Stimulated activated CD8-positive, alpha-beta memory T cell treated with anti-CD3 and anti-CD28 coated beads, Interleukin-12 subunit alpha, Interleukin-12 subunit beta, amount 100 ng/mL, for 4 hours (primary cell): ENCODE measurements around the gene KLHL30.
"Not testable (repeated sequence)": the region's sequence is repeated elsewhere in the genome, so short reads cannot be mapped to it uniquely, and the experiment has no call there.

Source experiments
- DNase-seq: peaks from one replicate; pipeline ENCODE4 v3.0.0-alpha.2; 2020; ENCODE audit warnings: low read depth

KLHL30 gene

GRCh38 chr2:238163481-238164198, 25.2 kb downstream of the KLHL30 start:
- no peak for DNase-seq

GRCh38 chr2:238164906-238165287, 26.4 kb downstream of the KLHL30 start:
- DNase-seq, result no peak

GRCh38 chr2:238165288-238165921, 26.9 kb downstream of the KLHL30 start:
- no peak for DNase-seq

- no peak for DNase-seq
These were observed 28.2 kb downstream of the KLHL30 start for GRCh38 chr2:238166391-238167343.

- DNase-seq, result no peak
These were observed 28.9 kb downstream of the KLHL30 start for GRCh38 chr2:238167344-238167715.

- no peak for DNase-seq
These were observed 29.3 kb downstream of the KLHL30 start for GRCh38 chr2:238167761-238168160.

GRCh38 chr2:238168196-238169047, 30.0 kb downstream of the KLHL30 start:
- DNase-seq, result no peak

- no peak for DNase-seq
These were observed 30.7 kb downstream of the KLHL30 start for GRCh38 chr2:238169048-238169707.

- DNase-seq, result no peak
These were observed 31.3 kb downstream of the KLHL30 start for GRCh38 chr2:238169708-238170251.

GRCh38 chr2:238170386-238171071, 32.1 kb downstream of the KLHL30 start:
- DNase-seq, result no peak

GRCh38 chr2:238171072-238171431, 32.6 kb downstream of the KLHL30 start:
- not testable (repeated sequence) for DNase-seq

GRCh38 chr2:238171575-238172187, 33.2 kb downstream of the KLHL30 start:
- no peak for DNase-seq

- DNase-seq, result no peak
These were observed 34.0 kb downstream of the KLHL30 start for GRCh38 chr2:238172439-238172838.

GRCh38 chr2:238173692-238174091, 35.2 kb downstream of the KLHL30 start:
- no peak for DNase-seq

GRCh38 chr2:238174291-238174690, 35.8 kb downstream of the KLHL30 start:
- no peak for DNase-seq

- no peak for DNase-seq
These were observed 36.2 kb downstream of the KLHL30 start for GRCh38 chr2:238174701-238175100.

GRCh38 chr2:238176613-238177012, 38.1 kb downstream of the KLHL30 start:
- DNase-seq, result no peak

GRCh38 chr2:238180554-238180953, 42.1 kb downstream of the KLHL30 start:
- no peak for DNase-seq

GRCh38 chr2:238182362-238182761, 43.9 kb downstream of the KLHL30 start:
- DNase-seq, result no peak

GRCh38 chr2:238183821-238184220, 45.4 kb downstream of the KLHL30 start:
- DNase-seq, result no peak
